Measurements from ENCODE around the gene TWSG1. TPM values are rescaled to one million over a fixed set of nuclear protein-coding genes. Genes with fewer than 3 reads are reported as not detected.

The TWSG1 gene
- total and polyA plus RNA-seq, 2 of the 13 experiments (the other 11 are each of a cell fraction or from before 2014, with no cell fraction given) = 6.6 to 9.4 TPM

DNA sequence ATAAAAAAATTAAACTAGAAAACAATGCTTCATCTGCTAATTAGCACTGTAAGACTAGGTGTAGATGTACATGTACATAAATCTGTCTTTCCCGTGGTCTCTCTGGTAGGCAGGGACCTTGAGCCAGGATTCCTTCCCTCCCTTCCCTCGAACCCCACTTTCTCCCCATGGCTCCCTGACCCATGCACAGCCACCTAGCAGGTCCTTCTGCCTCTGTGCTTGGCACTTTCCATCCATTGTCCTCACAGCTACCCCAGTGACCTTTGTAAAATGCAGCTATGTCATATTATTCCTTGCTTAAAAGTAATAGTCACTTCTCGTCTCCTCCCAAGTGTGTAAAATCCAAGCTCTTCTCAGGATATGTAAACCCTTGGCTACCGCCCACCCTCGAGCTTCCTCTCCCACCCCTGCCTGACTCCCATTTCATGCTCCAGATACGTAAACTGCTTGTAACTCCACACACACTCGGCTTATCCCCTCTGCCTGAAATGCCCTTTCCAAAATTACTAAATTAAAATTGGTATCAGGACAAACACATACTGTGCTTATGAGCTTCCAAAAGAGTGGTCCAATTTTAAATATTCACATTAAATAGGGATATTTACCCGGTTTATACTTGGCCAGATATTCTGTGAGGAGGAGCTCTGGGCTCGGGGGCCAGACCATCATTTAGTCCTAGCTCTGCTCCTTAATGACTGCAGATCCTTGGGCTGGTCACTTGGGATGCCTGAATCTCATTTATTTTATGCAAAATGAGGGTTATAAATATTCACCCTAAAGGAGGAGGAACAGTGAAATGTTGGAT, 86.7 kb downstream of the TWSG1 start:
- DNase-seq (ENCODE audit: low spot score) = no peak
- WGBS (ENCODE audit: low lambda C conversion rate) = 45% methylated on average over 9 of the region's 9 CpGs
- no peak overlapping the region for H3K27ac ChIP-seq (ENCODE audit: extremely low read length, insufficient read depth, low read length)
- H3K9me3 ChIP-seq (ENCODE audit: low read length) = no peaks in the 10 kb centered on the region; the same call in 1 of the 2 replicates
- no peaks in the 10 kb centered on the region for H3K36me3 ChIP-seq (replicated peaks in 1 of 2; ENCODE audit: control insufficient read depth in 1 of 2, insufficient read depth in 2 of 2, low read length in 2 of 2)
- no peak overlapping the region for H3K4me2 ChIP-seq (ENCODE audit: low read depth, low read length)
- in situ Hi-C loops (cut with HindIII; ENCODE audit: extremely low pct_ligation_motif_present, low pct_unique_long_range_greater_than_20kb) (no loop called here), intact Hi-C loops (cut with micrococcal nuclease; ENCODE audit: unreplicated experiment) (loop anchor here (5.0 kb wide), 1 partner anchor 96 kb away; no protein-coding TSS in a partner anchor)
- ChIA-PET CTCF (ENCODE audit: low intra/inter-chr PET ratio, low total read pairs) (no interaction called here), POLR2A (no interaction called here)
- H3K9ac ChIP-seq (ENCODE audit: insufficient read depth, low read depth, low read length) = no peak overlapping the region
- H2AFZ ChIP-seq (ENCODE audit: low read length) = no peak overlapping the region
- BruUV-seq (replicated peaks) = no TSS peak
- H3K4me3 ChIP-seq (replicated peaks in 1 of 3; ENCODE audit: insufficient read depth in 1 of 3, low read depth in 2 of 3, low read length in 3 of 3) = no peak overlapping the region
- FAIRE-seq = no peak
- H3K27me3 ChIP-seq (ENCODE audit: control insufficient read depth in 1 of 2, insufficient read depth in 2 of 2, low read length in 2 of 2) = no peaks in the 10 kb centered on the region; a peak in 1 of 5 replicates
- H3K79me2 ChIP-seq (ENCODE audit: insufficient read depth, low read length) = no peaks in the 10 kb centered on the region
- H4K20me1 ChIP-seq (ENCODE audit: insufficient read depth, low read length) = no peaks in the 10 kb centered on the region
- ATAC-seq = no peak
- H3K4me1 ChIP-seq (ENCODE audit: insufficient read depth, low read length) = peaks cover 7% of the 10 kb centered on the region; the same call in 1 of the 2 replicates
- TF ChIP-seq, protein P1, sequence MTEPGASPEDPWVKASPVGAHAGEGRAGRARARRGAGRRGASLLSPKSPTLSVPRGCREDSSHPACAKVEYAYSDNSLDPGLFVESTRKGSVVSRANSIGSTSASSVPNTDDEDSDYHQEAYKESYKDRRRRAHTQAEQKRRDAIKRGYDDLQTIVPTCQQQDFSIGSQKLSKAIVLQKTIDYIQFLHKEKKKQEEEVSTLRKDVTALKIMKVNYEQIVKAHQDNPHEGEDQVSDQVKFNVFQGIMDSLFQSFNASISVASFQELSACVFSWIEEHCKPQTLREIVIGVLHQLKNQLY (CRISPR knock-in tag; IDR thresholded peaks at IDR 0.05) = no peak
- TF ChIP-seq SALL1 (CRISPR knock-in tag; IDR thresholded peaks at IDR 0.05) (no peak), TBX3 (IDR thresholded peaks at IDR 0.05; ENCODE audit: borderline replicate concordance) (no peak), HMGA1 (CRISPR knock-in tag; conservative IDR thresholded peaks at IDR 0.05) (no peak), ZNF367 (CRISPR knock-in tag; IDR thresholded peaks at IDR 0.05; ENCODE audit: borderline replicate concordance) (no peak), ZNF720 (CRISPR knock-in tag; IDR thresholded peaks at IDR 0.05) (no peak), AHDC1 (CRISPR knock-in tag; IDR thresholded peaks at IDR 0.05; ENCODE audit: borderline replicate concordance) (no peak), PTBP1 (IDR thresholded peaks at IDR 0.05; ENCODE audit: low read depth, low read length, poor library complexity, severe bottlenecking) (no peak), ZBTB3 (CRISPR knock-in tag; IDR thresholded peaks at IDR 0.05; ENCODE audit: borderline replicate concordance, low read depth) (no peak), RARA (CRISPR knock-in tag; IDR thresholded peaks at IDR 0.05) (no peak), ZNF556 (CRISPR knock-in tag; IDR thresholded peaks at IDR 0.05; ENCODE audit: borderline replicate concordance) (no peak), RAD51 (IDR thresholded peaks at IDR 0.05; ENCODE audit: borderline replicate concordance) (no peak)
- TF ChIP-seq, protein P2, sequence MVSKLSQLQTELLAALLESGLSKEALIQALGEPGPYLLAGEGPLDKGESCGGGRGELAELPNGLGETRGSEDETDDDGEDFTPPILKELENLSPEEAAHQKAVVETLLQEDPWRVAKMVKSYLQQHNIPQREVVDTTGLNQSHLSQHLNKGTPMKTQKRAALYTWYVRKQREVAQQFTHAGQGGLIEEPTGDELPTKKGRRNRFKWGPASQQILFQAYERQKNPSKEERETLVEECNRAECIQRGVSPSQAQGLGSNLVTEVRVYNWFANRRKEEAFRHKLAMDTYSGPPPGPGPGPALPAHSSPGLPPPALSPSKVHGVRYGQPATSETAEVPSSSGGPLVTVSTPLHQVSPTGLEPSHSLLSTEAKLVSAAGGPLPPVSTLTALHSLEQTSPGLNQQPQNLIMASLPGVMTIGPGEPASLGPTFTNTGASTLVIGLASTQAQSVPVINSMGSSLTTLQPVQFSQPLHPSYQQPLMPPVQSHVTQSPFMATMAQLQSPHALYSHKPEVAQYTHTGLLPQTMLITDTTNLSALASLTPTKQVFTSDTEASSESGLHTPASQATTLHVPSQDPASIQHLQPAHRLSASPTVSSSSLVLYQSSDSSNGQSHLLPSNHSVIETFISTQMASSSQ (IDR thresholded peaks at IDR 0.05; ENCODE audit: low read depth) = no peak
- TF ChIP-seq, protein P2 (CRISPR knock-in tag; IDR thresholded peaks at IDR 0.05; ENCODE audit: borderline replicate concordance) = no peak

Measured in HepG2 (cell line).